Embryonic facial prominence (tissue), 1 donor: ENCODE results near the gene NCF4.

Source experiments
- DNase-seq: peaks from one replicate; pipeline ENCODE4 v3.0.0-alpha.2; 2016; ENCODE audit errors: extremely low spot score

NCF4 gene

DNA sequence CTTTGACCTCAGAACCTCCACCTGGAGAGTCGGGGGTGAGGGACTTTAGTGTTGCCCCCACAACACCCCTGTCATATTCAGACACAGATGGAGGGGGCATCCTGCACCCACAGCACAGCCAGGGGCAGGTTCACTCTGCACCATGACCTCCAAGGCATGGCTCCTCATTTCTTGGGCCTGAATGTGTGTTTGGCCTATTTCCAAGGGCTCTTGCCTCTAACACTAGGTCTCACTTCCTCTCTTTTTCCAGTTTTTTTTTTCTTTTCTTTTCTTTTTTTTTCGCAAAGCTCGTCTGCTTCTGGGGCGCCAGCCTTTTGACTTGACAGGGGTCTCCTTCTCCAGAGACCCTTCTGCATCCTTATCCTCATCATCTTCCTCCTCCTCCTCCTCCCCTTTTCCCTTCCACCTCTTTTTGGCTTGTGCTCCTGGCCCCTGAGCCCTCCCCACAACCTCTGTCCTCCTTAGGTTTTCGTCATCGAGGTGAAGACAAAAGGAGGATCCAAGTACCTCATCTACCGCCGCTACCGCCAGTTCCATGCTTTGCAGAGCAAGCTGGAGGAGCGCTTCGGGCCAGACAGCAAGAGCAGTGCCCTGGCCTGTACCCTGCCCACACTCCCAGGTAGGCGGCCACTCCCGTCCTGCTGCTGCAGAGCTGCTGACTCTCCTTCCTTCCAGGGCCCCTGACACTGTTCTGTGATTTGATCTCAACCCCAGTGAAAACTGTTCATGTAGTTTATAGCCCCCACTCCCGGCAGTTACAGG lies 3.8 kb downstream of the NCF4 start:
- no peak for DNase-seq

DNA sequence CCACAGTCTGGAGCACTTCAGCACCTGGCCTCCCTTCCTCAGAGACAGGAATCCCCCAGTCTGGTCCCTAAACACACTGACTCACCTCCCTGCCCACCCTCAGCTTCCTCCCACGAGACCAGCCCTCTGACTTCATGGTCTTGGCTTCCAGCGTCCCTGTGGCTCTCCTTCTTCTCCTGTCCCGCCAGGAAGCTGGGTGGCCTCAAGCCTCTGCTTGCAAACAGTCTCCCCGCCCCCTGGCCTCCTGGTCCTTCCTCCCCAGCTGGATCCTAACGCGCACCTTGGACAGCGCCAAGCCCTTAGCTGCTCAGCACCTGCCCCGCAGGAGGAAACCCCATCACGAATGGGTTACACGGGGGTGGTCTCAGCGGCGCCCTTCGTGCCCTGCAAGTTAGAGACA lies 4.5 kb downstream of the NCF4 start:
- DNase-seq = no peak

DNA sequence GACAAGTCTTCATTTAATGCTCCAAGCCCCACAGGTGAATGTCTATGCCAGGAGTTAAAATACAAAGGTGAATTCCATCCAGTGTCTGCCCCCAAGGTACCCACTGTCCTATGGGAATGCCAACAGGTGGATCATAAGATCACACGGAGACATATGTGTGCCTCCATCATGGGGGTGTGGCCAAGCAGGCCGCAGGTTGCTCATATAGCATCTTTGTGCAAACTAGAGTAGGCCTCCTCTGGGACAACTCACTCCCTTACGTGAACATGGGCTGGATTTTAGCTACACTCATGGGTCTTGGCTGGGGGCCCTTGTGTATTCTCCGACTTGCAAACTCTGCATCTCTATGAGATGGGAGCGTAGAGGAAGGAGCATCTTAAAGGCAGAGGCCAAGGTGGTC lies 6.9 kb downstream of the NCF4 start:
- DNase-seq = no peak

DNA sequence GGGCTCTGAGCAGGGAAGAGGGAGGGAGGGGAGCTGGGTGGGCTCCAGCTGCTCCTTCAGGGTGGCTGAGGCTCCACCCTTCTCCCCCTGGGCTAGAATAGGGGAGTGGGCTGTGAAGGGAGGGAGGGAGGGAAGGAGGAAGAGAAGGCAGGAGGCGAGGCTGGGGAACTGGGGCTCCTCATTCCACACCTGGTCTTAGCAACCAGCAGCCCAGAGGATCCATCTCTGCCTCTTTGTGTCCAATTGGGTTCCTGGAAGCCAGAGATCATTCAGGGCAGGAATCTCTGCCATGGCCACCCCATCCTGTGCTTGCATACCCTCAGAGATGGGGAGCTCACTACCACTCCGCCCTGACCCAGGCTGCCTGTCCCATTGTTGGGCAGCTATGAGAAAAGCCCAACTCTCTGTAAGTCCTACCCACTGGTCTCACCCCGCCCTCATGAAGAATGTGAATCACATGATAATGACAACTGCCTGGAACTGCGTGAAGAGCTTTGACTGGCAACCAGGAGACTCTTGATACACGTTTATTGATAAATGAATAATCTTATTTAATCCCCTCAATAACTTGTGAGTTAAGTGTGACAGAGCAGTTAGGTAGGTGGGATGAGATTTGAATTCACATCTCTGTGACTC lies 7.9 kb downstream of the NCF4 start:
- no peak for DNase-seq

DNA sequence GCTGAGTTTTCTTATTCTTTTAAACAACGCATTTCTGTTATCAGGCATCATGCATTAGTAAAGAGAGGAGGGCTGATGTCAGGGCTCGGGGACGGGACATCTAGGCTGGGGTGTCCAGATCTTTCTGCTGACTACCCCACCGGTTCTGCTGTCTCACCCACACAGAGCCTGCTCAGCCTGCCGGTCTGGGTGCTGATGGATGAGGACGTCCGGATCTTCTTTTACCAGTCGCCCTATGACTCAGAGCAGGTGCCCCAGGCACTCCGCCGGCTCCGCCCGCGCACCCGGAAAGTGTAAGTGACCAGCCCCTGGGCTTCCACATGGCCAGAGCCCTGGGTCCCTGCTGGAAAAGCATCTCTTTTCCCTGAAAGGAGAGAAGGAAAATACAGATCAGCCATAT lies 9.4 kb downstream of the NCF4 start:
- DNase-seq = no peak

DNA sequence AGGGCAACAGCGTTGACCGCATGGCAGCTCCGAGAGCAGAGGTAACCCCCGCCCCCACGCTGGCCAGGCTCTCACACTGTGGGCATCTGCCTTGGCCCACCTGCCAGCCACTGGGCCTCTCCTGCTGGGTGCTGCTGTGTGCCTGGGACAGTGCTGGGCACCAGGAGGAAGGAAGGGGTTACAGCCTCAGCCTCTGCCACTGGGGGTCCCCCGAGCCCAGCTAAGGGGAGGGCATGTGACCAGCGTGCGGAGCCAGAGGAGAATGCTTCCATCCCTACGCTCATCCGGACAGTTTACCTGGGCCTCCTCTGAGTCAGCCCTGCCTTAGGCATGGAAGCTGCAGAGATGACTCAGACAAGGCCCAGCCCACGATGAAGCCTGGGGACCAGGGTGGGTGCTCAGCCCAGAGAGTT lies 10.9 kb downstream of the NCF4 start:
- DNase-seq = no peak

DNA sequence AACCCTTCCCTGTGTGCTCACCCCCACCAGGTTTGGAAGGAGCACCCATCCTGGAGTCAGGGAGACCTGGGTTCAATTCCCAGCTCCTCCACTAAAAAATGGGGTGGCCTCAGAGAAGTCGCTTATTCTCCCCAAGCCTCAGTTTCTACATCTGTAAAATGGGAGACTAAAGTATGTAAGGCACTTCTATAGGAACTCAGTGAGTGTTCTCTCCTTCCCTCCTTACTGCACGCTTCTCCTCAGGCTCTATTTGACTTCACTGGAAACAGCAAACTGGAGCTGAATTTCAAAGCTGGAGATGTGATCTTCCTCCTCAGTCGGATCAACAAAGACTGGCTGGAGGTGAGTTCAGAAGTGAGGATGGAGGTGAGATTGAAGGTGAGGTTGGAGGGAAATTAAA lies 11.3 kb downstream of the NCF4 start:
- DNase-seq = no peak

DNA sequence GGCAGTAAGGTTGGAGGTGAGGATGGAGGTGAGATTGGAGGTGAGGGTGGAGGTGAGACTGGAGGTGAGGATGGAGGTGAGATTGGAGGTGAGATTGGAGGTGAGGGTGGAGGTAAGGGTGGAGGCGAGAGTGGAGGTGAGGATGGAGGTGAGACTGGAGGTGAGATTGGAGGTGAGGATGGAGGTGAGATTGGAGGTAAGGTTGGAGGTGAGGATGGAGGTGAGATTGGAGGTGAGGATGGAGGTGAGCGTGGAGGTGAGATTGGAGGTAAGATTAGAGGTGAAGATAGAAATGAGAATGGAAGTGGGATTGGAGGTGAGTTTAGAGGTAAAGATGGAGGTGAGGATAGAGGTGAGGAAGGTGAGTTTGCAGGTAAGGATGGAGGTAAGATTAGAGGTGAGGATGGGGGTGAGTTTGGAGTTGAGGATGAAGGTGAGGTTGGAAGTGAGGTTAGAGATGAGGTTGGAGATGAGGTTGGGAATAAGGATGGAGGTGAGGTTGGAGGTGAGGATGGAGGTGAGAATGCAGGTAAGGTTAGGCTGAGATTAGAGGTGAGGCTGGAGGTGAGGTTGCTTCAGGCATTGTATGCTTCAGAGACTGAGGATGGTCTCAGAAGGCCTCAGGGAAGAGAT lies 12.2 kb downstream of the NCF4 start:
- DNase-seq = no peak

DNA sequence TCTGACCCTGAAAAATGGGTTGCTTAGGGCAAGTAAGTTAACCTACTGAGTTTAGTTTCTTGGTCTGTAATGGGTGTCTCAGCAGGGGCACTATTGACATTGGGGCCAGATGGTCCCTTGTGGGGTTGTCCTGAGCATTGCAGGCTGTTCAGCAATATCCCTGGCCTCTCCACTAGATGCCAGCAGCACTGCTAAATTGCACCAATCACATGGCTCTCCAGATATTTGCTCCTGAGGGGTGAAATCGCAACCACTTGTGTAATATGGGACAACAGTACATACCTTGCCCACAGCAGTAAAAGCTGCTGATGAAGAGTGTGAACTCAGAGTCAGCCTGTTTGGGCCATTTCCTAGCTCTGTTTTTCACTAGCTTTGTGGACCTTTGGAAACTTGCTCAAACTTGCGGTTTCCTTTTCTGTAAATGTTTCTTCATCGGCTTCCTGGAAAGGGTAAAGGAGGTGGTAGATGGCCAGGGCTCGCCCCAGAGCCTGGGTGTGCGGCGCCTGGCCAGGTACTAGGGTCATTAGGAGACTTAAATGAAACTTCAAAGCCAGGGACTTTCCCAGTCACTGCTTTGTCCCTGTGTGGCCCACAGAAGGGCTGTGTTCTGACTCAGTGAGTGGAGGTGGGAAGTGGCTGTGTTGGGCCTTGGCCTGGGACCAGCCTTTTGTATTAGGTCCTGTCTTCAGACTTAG lies 13.0 kb downstream of the NCF4 start:
- no peak for DNase-seq

DNA sequence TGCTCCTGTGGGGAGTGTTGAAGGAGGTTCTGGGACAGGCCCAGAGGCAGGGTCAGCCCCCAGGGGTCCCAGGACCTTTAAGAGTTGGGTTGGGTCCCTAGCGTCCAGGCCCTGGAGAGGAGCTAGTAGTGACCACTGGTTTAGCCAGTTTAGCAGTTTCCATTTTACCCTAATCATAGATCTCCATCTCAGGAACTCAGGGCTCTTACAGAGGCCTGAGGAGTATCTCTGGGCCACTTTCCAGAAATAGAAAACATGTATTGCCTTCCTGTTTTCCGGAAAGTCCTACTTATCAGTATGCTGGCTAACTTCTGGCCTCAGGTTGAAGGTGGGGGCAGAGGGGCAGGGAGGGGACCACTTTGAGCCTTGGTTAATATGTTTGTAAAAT lies 13.5 kb downstream of the NCF4 start:
- DNase-seq = no peak

DNA sequence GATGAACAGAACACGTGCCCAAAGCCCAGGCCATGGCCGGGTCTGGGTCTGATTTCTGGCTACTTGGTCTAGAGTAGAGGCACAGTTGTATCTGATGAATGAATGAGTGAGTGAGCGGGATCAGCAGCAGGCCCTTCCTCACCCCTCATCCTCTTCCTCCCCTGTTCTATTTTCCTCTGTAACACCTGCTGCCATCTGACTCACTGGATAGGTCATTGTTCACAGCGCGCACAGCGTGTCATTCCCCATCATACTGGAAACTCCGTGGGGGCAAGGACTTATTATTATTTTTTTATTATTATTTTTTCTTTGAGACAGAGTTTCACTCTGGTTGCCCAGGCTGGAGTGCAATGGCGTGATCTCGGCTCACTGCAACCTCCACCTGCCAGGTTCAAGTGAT lies 13.9 kb downstream of the NCF4 start:
- no peak for DNase-seq

DNA sequence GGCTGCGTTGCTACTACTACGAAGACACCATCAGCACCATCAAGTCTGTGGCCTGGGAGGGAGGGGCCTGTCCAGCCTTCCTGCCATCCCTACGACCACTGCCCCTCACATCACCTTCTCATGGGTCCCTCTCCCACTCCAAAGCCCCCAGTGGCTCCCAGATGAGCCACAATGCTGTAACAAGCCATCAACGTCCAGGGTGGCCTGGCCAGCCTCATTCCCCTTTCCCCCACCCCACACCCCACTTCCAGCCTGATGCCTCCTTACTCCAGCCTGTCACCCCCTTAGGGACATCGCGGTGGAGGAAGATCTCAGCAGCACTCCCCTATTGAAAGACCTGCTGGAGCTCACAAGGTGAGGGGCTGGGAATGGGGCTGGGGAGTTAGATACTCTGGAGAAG lies 14.9 kb downstream of the NCF4 start:
- DNase-seq = no peak

DNA sequence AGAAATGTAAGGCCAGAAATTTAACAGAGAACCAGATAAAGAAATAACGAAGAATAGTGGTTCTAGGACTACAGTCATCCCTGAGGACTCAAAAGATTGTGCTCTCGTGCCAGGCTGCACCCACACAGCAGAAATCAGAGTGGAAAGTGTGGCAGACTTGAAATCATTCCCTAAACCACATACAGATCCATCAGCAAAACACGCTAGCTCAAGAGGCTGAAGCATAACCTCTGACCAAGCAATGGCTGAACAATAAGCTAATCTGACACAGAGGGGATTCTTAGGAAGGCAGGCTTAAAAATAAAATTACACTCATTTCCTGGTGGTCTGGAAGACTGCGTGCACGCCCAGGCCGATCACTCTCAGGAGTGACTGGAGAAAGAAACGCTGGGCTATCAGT lies 19.0 kb downstream of the NCF4 start:
- no peak for DNase-seq

DNA sequence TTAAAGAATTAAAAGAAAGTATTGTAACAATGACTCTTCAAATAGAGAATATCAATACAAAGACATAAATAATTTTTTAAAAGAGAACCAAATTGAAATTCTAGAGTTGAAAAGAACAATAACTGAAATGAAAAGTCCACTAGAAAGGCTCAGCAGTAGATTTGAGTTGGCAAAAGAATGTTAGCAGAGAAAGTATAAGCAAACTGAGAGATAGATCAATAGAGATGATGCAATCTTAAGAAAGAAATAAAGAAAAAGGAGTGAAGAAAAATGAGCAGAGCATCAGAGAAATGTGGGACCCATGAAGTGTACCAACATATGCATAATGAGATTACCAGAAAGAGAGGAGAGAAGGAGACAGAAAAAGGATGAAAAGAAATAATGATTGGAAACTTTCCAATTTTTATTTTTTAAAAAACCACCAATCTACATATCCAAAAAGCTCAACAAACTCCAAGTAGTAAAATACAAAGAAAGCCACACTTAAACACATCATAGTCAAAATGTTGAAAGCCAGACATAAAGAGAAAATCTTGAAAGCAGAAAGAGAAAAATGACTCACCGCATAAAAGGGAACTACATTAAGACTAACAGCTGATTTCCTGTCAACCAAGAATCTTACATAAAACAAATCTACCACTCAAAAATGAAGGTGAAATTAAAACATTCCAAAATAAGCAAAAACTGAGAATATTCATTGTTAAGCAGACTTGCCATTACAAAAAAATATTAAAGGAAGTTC lies 20.9 kb downstream of the NCF4 start:
- no peak for DNase-seq

DNA sequence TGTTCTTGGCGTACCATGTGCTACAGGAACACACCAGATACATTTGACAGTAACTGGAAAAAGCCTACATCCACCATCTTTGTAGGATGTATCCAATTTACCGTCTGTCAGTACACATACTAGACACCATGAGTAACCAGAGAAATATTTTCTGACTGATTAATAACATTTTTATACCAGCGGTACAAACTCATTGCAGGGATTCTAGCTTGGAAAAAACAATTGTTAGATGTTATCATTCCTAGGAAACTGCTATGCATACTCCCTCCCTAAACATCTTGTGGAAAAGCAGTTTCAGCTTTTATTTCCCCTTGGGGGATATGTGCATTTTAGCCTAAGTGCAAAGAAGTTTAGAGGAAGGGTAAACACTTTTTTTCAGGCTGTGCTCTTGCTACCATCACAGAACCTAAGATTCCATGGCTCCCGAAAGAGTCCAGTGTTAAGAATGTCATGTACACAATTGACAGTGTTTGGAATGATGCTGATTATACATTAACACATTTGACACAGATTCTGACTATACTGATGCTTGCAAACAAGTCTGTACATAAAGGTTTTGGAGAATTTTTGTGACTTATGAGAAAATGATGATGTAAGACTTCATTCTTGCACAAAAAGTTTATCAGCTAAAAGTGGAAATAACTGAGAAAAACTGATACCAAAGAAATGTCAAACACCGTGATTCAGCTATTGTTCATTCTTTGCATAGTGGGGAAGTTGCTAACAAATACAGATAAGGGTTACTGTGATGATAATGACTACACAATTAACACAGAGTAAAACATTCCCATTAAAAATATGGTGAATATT lies 23.7 kb downstream of the NCF4 start:
- no peak for DNase-seq

DNA sequence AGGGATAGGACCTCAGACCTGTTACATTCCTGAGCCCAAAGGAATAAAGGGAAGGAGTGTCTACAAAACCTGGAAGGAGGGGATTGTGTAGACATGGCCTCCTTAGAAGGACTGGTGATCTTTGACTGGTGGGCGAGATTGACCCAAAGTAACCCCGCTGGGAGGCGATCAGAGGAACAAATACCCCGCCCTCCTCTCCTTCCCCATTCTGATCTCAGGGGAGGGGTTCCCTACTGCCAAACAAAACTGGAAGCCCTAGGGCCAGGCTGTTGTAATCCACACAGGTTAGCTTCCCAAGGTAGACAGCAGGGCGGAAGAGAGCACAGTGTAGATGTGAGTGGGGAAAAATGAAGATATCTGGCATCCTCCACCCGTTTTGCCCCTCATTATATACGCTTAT lies 24.7 kb downstream of the NCF4 start:
- no peak for DNase-seq

DNA sequence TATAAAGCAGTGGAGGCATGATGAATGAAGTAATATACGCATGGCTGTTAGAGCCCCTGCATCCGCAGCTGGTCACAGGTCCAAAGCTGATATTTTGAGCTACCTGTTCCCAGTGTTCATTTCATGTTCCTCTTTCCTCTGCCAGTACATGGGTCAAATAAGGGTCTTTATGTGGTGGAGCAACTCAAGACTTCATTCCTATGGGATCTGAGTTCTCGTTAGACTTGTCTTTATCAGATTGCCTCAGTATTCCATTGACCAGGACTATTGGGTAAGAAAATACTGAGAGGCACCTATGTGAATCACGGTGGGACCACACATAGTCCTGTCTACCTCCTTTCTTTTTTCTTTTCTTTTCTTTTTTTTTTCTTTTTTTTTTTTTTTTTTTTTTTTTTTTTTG lies 25.2 kb downstream of the NCF4 start:
- no peak for DNase-seq

DNA sequence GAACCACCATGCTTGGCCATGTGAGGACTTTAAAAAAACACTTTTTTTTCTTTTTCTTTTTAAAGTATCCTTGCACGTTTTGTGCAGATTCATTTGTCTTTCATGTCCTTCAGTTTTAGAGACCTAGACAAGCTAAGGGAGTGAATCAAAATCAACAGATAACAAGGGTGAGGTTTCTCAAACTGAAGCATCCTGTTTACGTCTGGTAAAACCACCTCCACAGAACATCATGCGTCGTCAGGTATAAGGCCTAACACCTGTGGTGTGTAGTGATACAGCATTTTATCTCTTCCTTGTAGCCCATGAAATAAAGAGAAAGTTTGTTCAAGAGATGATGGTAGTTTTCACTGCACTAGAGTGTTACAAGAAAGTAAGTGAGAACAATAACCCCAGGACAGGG lies 26.4 kb downstream of the NCF4 start:
- no peak for DNase-seq

DNA sequence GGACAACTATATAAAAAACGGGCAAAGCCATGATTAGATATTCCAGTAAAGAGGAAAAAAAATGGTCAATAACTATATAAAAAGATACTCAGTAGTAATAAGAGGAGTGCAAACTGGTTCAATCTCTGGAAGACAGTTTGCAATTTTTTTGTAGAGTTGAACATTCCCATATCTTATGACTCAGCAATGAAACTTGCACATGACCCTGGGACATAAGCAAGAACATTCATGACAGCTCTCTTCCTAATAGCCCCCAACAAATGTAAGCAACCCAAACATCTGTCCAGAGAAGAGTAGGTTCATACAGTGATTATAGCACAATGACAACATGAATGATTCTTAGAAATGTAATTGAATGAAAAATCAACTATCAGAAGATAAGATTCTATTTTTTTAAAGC lies 30.8 kb downstream of the NCF4 start:
- no peak for DNase-seq

DNA sequence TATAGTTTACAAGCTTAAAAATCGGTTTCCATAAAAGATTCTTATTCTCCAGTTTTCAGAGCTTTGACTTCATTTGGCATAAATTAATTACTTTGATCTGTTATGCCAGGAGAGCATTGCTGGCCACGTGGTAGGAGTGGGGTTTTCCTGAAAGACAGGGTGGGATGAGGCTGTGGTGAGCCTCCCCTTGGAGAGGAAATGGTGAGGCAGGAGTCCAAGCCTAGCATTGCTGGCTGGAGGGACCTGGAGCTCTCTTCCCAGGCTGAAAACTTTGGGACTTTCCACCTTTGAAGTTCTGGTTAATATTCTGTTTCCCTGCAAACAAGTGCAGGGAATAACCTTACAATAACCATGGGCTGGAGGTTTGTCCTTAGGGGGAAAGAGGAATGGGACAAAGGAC lies 31.5 kb downstream of the NCF4 start:
- no peak for DNase-seq

DNA sequence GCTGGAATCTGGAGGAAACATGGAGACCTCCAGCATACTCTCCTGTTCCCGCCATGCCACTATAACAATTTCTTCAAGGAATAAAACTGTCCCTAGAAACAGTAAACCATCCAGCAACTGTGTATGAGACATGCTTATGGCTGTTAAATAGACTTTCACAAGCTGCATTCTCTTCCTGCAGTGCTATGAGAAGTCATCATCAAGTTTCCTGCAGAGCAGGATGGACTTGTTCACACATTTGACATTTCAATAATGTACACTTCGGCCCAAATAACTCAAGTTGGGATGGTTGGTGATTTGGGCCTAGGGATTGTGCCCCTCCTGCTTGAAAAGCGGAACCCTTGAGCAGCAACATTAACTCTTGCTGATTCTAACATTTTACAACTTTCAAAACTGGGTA lies 32.5 kb downstream of the NCF4 start:
- no peak for DNase-seq
